Stimulated activated CD4-positive, alpha-beta T cell treated with anti-CD3 and anti-CD28 coated beads, Interleukin-1b, Interleukin-23, amount 100 ng/mL, for 48 hours (primary cell): ENCODE results near the gene LTBP3.
A peak's percentile ranks its signal among the peaks of the same experiment; 100 is the strongest.
"Not testable (repeated sequence)": the region's sequence is repeated elsewhere in the genome, so short reads cannot be mapped to it uniquely, and the experiment has no call there.

Experiments
- DNase-seq: peaks from one replicate; pipeline ENCODE4 v3.0.0-alpha.2; 2020

Gene LTBP3

GRCh38 chr11:65535102-65535501 lies 23.1 kb downstream of the LTBP3 start:
- no peak for DNase-seq

- DNase-seq, result no peak
These were observed 25.6 kb downstream of the LTBP3 start for GRCh38 chr11:65532388-65533064.

- no peak for DNase-seq
These were observed 28.0 kb downstream of the LTBP3 start for GRCh38 chr11:65530157-65530496.

- no peak for DNase-seq
These were observed 28.5 kb downstream of the LTBP3 start for GRCh38 chr11:65529475-65530156.

GRCh38 chr11:65528819-65529350 lies 29.3 kb downstream of the LTBP3 start:
- DNase-seq, result no peak

GRCh38 chr11:65526744-65527143 lies 31.4 kb downstream of the LTBP3 start:
- no peak for DNase-seq

- no peak for DNase-seq
These were observed 32.3 kb downstream of the LTBP3 start for GRCh38 chr11:65525546-65526480.

GRCh38 chr11:65524741-65525545 lies 33.2 kb downstream of the LTBP3 start, which contains the start of gene SCYL1:
Gene SCYL1 (plus strand): TSS chr11:65525083. CDS start chr11:65525154, 71 bp downstream.
- peak; percentile 78 for DNase-seq

GRCh38 chr11:65524014-65524740 lies 34.0 kb downstream of the LTBP3 start:
- no peak for DNase-seq

GRCh38 chr11:65523631-65523968 lies 34.6 kb downstream of the LTBP3 start:
- DNase-seq, result not testable (repeated sequence)

GRCh38 chr11:65522718-65523630 lies 35.2 kb downstream of the LTBP3 start:
- not testable (repeated sequence) for DNase-seq

- not testable (repeated sequence) for DNase-seq
These were observed 36.2 kb downstream of the LTBP3 start for GRCh38 chr11:65521777-65522521.

GRCh38 chr11:65518941-65519549 lies 39.1 kb downstream of the LTBP3 start:
- DNase-seq, result not testable (repeated sequence)

- DNase-seq, result no peak
These were observed 41.8 kb downstream of the LTBP3 start for GRCh38 chr11:65516135-65516968.

- DNase-seq, result not testable (repeated sequence)
These were observed 45.8 kb downstream of the LTBP3 start for GRCh38 chr11:65512311-65512710.

- DNase-seq, result peak; percentile 68
These were observed 51.2 kb downstream of the LTBP3 start for GRCh38 chr11:65506772-65507505.

- DNase-seq, result no peak
These were observed 51.8 kb downstream of the LTBP3 start for GRCh38 chr11:65506290-65506771.
